B cell (primary cell): ENCODE measurements around the gene RIPOR2.

Experiments
- EZH2 ChIP-seq: IDR thresholded peaks from 2 replicates; pipeline ENCODE4 v1.6.1; 2012; ENCODE audit warnings: borderline replicate concordance, low read depth, mild to moderate bottlenecking, moderate library complexity, low read length; ENCODE audit not compliant: insufficient read depth, poor library complexity, severe bottlenecking
- TF ChIP-seq, protein P1 (sequence below): fragments of 200-600 bp; IDR thresholded peaks from one replicate; pipeline ENCODE4 v1.8.0; 2022; ENCODE audit warnings: antibody characterized with exemption, mild to moderate bottlenecking

- TF ChIP-seq, protein P1, sequence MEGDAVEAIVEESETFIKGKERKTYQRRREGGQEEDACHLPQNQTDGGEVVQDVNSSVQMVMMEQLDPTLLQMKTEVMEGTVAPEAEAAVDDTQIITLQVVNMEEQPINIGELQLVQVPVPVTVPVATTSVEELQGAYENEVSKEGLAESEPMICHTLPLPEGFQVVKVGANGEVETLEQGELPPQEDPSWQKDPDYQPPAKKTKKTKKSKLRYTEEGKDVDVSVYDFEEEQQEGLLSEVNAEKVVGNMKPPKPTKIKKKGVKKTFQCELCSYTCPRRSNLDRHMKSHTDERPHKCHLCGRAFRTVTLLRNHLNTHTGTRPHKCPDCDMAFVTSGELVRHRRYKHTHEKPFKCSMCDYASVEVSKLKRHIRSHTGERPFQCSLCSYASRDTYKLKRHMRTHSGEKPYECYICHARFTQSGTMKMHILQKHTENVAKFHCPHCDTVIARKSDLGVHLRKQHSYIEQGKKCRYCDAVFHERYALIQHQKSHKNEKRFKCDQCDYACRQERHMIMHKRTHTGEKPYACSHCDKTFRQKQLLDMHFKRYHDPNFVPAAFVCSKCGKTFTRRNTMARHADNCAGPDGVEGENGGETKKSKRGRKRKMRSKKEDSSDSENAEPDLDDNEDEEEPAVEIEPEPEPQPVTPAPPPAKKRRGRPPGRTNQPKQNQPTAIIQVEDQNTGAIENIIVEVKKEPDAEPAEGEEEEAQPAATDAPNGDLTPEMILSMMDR = no peak
- no peak for TF ChIP-seq EZH2
These were observed 8.3 kb downstream of the RIPOR2 start for GRCh38 chr6:24927277-24927955.
